Measurements from ENCODE around the gene ARID1B.

Gene ARID1B

GRCh38 chr6:156857573-156857972 lies 80.4 kb downstream of the ARID1B start:
- no peak for DNase-seq

GRCh38 chr6:156859686-156860085 lies 82.5 kb downstream of the ARID1B start:
- DNase-seq: no peak

GRCh38 chr6:156862711-156863110 lies 85.5 kb downstream of the ARID1B start:
- DNase-seq: no peak

GRCh38 chr6:156863504-156863903 lies 86.3 kb downstream of the ARID1B start:
- DNase-seq: no peak

- no peak for DNase-seq
Observed at GRCh38 chr6:156864557-156864956, 87.4 kb downstream of the ARID1B start.

GRCh38 chr6:156865019-156865629 lies 87.9 kb downstream of the ARID1B start:
- DNase-seq: no peak

- no peak for DNase-seq
Observed at GRCh38 chr6:156866220-156867015, 89.2 kb downstream of the ARID1B start.

- DNase-seq: no peak
Observed at GRCh38 chr6:156867121-156867520, 89.9 kb downstream of the ARID1B start.

- no peak for DNase-seq
Observed at GRCh38 chr6:156868385-156868784, 91.2 kb downstream of the ARID1B start.

- no peak for DNase-seq
Observed at GRCh38 chr6:156869980-156870398, 92.8 kb downstream of the ARID1B start.

- no peak for DNase-seq
Observed at GRCh38 chr6:156870924-156871539, 93.9 kb downstream of the ARID1B start.

GRCh38 chr6:156872903-156873302 lies 95.7 kb downstream of the ARID1B start:
- no peak for DNase-seq

GRCh38 chr6:156873654-156874380 lies 96.6 kb downstream of the ARID1B start:
- DNase-seq: no peak

GRCh38 chr6:156875062-156875461 lies 97.9 kb downstream of the ARID1B start:
- DNase-seq: no peak

- DNase-seq: no peak
Observed at GRCh38 chr6:156876302-156876701, 99.1 kb downstream of the ARID1B start.

GRCh38 chr6:156877126-156877863 lies 100.1 kb downstream of the ARID1B start:
- DNase-seq: no peak

- DNase-seq: no peak
Observed at GRCh38 chr6:156878681-156879080, 101.5 kb downstream of the ARID1B start.

GRCh38 chr6:156879186-156879585 lies 102.0 kb downstream of the ARID1B start:
- DNase-seq: no peak

- no peak for DNase-seq
Observed at GRCh38 chr6:156879591-156879990, 102.4 kb downstream of the ARID1B start.

- DNase-seq: no peak
Observed at GRCh38 chr6:156880913-156881312, 103.7 kb downstream of the ARID1B start.

- no peak for DNase-seq
Observed at GRCh38 chr6:156881687-156882629, 104.8 kb downstream of the ARID1B start.

Data from DMS 273 treated with DMSO at 0.1 percent for 48 hours (cell line).